Endothelial cell (in vitro differentiated cells): Measurements from ENCODE around the gene HIVEP3. TPM values are rescaled to one million over a fixed set of nuclear protein-coding genes. Genes with fewer than 3 reads are reported as not detected.

Experiments used
- DNase-seq: peaks from one replicate; pipeline ENCODE4 v3.0.0; 2021; ENCODE audit warnings: low spot score
- H3K27ac Mint-ChIP-seq: one replicate; pipeline ENCODE4 v1.8.0; 2021; ENCODE audit warnings: mixed read lengths, inconsistent platforms; ENCODE audit not compliant: unreplicated experiment
- H3K27me3 Mint-ChIP-seq: one replicate; pipeline ENCODE4 v1.8.0; 2021; ENCODE audit warnings: mild to moderate bottlenecking, moderate library complexity, mixed read lengths, inconsistent platforms; ENCODE audit not compliant: unreplicated experiment
- H3K36me3 Mint-ChIP-seq: one replicate; pipeline ENCODE4 v1.8.0; 2021; ENCODE audit warnings: mild to moderate bottlenecking, low read depth, mixed read lengths, inconsistent platforms; ENCODE audit not compliant: unreplicated experiment
- H3K4me1 Mint-ChIP-seq: one replicate; pipeline ENCODE4 v1.8.0; 2021; ENCODE audit warnings: mild to moderate bottlenecking, mixed read lengths, inconsistent platforms; ENCODE audit not compliant: unreplicated experiment
- H3K4me3 Mint-ChIP-seq: one replicate; pipeline ENCODE4 v1.8.0; 2021; ENCODE audit warnings: mild to moderate bottlenecking, mixed read lengths, inconsistent platforms; ENCODE audit not compliant: unreplicated experiment
- H3K9me3 Mint-ChIP-seq: one replicate; pipeline ENCODE4 v1.8.0; 2021; ENCODE audit warnings: mixed read lengths, inconsistent platforms; ENCODE audit not compliant: unreplicated experiment
- total RNA-seq: library from RNA; stranded (reverse); fragmentation: NEBNext Ultra II Directional; extraction: Animal tissue kit (Norgen Biotek cat#: 25700); gene quantifications from one replicate; pipeline ENCODE4 v1.2.1, GENCODE V29; 2021; ENCODE audit not compliant: unreplicated experiment
- TF ChIP-seq, protein P1 (sequence below): fragments of 200-600 bp; sonication (generic); IDR thresholded peaks from one replicate; pipeline ENCODE4 v1.5.0; 2021; ENCODE audit warnings: antibody characterized with exemption; ENCODE audit not compliant: unreplicated experiment

HIVEP3 gene
- total RNA-seq, 1 donor from 2014 or later, result 8.9 TPM

DNA sequence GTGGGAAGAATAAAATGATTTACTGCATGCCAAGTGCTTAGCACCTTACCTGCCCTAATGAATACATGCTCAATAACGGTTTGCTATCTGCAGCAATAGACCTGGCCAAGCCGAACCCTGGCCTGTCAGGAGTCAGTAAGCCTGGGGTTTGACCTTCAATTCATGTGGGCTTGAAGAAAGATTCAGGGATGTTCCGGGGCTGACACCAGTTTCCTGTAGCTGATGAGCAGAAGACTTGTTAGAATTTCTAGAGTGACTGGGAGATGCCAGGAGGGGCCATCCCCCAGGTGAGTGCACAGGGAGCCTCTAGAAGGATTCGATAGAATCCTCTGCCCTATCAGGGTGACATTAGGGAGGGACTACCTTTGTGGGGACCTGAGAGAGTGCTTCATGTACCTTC, 210.9 kb downstream of the HIVEP3 start:
- no peak overlapping the region for H3K27ac Mint-ChIP-seq
- peaks cover 6% of the 10 kb centered on the region for H3K27me3 Mint-ChIP-seq
- DNase-seq, result no peak
- H3K4me1 Mint-ChIP-seq, result peaks cover 6% of the 10 kb centered on the region
- TF ChIP-seq, protein P1, sequence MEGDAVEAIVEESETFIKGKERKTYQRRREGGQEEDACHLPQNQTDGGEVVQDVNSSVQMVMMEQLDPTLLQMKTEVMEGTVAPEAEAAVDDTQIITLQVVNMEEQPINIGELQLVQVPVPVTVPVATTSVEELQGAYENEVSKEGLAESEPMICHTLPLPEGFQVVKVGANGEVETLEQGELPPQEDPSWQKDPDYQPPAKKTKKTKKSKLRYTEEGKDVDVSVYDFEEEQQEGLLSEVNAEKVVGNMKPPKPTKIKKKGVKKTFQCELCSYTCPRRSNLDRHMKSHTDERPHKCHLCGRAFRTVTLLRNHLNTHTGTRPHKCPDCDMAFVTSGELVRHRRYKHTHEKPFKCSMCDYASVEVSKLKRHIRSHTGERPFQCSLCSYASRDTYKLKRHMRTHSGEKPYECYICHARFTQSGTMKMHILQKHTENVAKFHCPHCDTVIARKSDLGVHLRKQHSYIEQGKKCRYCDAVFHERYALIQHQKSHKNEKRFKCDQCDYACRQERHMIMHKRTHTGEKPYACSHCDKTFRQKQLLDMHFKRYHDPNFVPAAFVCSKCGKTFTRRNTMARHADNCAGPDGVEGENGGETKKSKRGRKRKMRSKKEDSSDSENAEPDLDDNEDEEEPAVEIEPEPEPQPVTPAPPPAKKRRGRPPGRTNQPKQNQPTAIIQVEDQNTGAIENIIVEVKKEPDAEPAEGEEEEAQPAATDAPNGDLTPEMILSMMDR, result no peak
- H3K4me3 Mint-ChIP-seq, result no peak overlapping the region
- no peaks in the 10 kb centered on the region for H3K36me3 Mint-ChIP-seq
- no peaks in the 10 kb centered on the region for H3K9me3 Mint-ChIP-seq

DNA sequence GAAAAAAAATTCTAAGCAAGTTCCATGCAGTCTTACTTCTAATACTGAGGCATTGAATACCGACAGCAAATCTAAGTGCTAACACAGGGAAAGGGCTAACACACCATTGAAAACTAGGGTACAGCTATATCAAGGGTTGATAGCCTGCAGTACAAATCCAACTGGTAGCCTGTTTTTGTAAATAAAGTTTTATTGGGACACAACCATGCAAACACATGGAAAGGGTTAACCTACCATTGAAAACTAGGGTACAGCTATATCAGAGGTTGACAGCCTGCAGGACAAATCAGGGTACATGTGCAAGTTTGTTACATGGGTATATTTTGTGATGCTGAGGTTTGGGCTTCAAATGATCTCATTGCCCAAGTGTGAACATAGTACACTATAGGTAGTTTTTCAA, 212.9 kb downstream of the HIVEP3 start:
- Mint-ChIP-seq H3K36me3 (no peaks in the 10 kb centered on the region), H3K4me3 (no peak overlapping the region), H3K27me3 (peaks cover 4% of the 10 kb centered on the region), H3K9me3 (no peaks in the 10 kb centered on the region), H3K4me1 (peaks cover 6% of the 10 kb centered on the region), H3K27ac (no peak overlapping the region)
- TF ChIP-seq, protein P1, result no peak
- no peak for DNase-seq

DNA sequence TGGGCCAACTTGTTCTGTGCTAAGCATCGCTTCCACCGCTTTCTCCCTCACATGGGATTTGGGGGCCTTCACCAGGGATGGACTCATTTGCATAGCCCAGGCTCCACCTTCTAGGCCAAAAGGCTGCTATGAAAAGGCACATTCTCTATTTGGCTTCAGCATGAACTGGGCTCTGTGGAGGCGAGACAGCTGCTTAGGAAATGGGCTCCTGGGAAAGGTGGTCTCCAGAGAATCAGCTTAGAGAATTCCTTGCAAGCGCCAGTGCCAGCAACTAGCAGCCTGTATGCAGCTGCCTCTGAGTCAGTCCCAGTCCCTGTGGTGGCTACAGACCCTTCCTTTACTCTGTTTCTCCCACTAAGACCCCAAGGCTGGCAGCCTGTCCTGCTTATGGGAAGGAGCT, 214.5 kb downstream of the HIVEP3 start:
- Mint-ChIP-seq H3K9me3 (no peaks in the 10 kb centered on the region), H3K4me3 (no peak overlapping the region)

DNA sequence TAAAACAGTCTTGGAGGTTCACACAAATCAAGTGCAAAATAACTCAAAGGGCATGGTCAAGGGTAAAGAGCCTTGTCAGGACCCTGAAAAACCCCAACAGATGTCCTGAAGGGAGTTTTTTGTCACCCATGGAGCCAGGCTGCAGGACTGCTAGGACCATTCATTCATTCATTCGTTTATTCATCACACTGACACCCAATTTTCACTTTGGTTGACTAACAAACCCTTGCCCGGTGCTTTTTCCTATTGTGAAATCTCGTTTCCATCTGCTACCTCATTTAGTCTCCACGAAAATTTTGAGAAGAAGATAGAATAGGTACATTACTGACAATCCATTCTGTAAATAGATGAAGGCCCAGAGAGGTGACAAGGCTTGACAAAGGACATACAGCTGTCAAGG, 216.0 kb downstream of the HIVEP3 start:
- Mint-ChIP-seq H3K4me1 (no peaks in the 10 kb centered on the region), H3K27ac (no peak overlapping the region), H3K4me3 (no peak overlapping the region), H3K36me3 (no peaks in the 10 kb centered on the region), H3K27me3 (peaks cover 2% of the 10 kb centered on the region), H3K9me3 (no peaks in the 10 kb centered on the region)
- no peak for DNase-seq
- TF ChIP-seq, protein P1, result no peak

More for the DNA sequence above, 214.5 kb downstream of the HIVEP3 start:
- no peak for DNase-seq
- H3K36me3 Mint-ChIP-seq, result no peaks in the 10 kb centered on the region
- H3K27me3 Mint-ChIP-seq, result peaks cover 2% of the 10 kb centered on the region
- TF ChIP-seq, protein P1, result no peak
- H3K27ac Mint-ChIP-seq, result no peak overlapping the region
- H3K4me1 Mint-ChIP-seq, result peaks cover under 1% of the 10 kb centered on the region

DNA sequence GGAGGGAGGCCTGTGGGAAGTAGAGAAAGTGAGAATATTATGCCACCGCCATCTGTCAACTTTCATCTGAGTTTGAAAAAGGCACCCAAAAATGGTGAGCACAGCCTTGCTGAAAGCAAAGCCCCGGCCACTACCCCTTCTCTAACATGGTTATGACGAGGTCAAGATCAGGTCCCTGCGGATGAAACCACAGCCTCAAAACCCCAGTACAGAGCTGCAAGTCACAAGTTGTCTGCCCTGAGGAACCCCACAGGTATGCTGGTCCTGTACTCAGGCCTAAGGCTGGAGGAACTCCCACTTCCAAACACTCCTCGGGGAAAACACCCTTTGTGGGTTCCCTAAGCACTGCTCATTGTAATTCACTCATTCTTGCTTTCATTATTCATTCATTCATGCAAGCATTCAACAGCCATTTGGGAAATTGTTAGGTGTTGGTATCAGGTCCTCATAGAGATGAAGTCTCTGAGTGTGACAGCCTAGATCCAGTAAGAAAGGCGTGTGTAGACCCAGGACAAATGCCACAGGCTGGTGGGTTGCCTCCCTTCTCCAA, 217.7 kb downstream of the HIVEP3 start:
- Mint-ChIP-seq H3K9me3 (no peaks in the 10 kb centered on the region), H3K4me1 (no peaks in the 10 kb centered on the region), H3K4me3 (no peak overlapping the region), H3K36me3 (no peaks in the 10 kb centered on the region), H3K27me3 (peaks cover 2% of the 10 kb centered on the region), H3K27ac (no peak overlapping the region)
- TF ChIP-seq, protein P1, result no peak
- DNase-seq, result no peak
